GM20000 (cell line): ENCODE measurements around the gene TACR1.

Experiments
- DNase-seq: peaks from one replicate; pipeline ENCODE4 v3.0.0; 2012; ENCODE audit warnings: low spot score
- CTCF ChIP-seq: IDR thresholded peaks from 2 replicates; pipeline ENCODE4 v1.5.1; 2012; ENCODE audit warnings: mild to moderate bottlenecking, control low read depth; ENCODE audit errors: extremely low read depth, missing control alignments

Gene TACR1

GRCh38 chr2:75033516-75033915 lies 165.8 kb downstream of the TACR1 start:
- DNase-seq: no peak
- no peak for TF ChIP-seq CTCF

- TF ChIP-seq CTCF: no peak
- no peak for DNase-seq
Observed at GRCh38 chr2:75031906-75032803, 167.2 kb downstream of the TACR1 start.

- TF ChIP-seq CTCF: no peak
- no peak for DNase-seq
Observed at GRCh38 chr2:75031171-75031570, 168.1 kb downstream of the TACR1 start.

GRCh38 chr2:75030218-75031009 lies 168.9 kb downstream of the TACR1 start:
- DNase-seq: no peak
- no peak for TF ChIP-seq CTCF

- DNase-seq: no peak
- no peak for TF ChIP-seq CTCF
Observed at GRCh38 chr2:75027886-75028285, 171.4 kb downstream of the TACR1 start.

- DNase-seq: no peak
- TF ChIP-seq CTCF: no peak
Observed at GRCh38 chr2:75025633-75026380, 173.5 kb downstream of the TACR1 start.

- DNase-seq: no peak
- no peak for TF ChIP-seq CTCF
Observed at GRCh38 chr2:75025216-75025615, 174.1 kb downstream of the TACR1 start.
